HG02759 (cell line): ENCODE results near the gene SLC22A7.

Source experiments
- ATAC-seq: cut with Tn5 transposase; IDR thresholded peaks from one replicate; pipeline ENCODE4 v1.9.1; 2021; ENCODE audit warnings: mild to moderate bottlenecking, moderate library complexity; ENCODE audit not compliant: unreplicated experiment

Gene SLC22A7

GRCh38 chr6:43282636-43283513 is 15.2 kb upstream of the SLC22A7 start:
- ATAC-seq, result no peak

GRCh38 chr6:43283514-43283901 is 14.6 kb upstream of the SLC22A7 start:
- ATAC-seq, result no peak

- no peak for ATAC-seq
These were observed 14.2 kb upstream of the SLC22A7 start for GRCh38 chr6:43283905-43284304.

- no peak for ATAC-seq
These were observed 12.9 kb upstream of the SLC22A7 start for GRCh38 chr6:43284991-43285781.

- no peak for ATAC-seq
These were observed 12.2 kb upstream of the SLC22A7 start for GRCh38 chr6:43285832-43286231.

- no peak for ATAC-seq
These were observed 11.5 kb upstream of the SLC22A7 start for GRCh38 chr6:43286456-43286979.

- no peak for ATAC-seq
These were observed 10.9 kb upstream of the SLC22A7 start for GRCh38 chr6:43286980-43287716.

GRCh38 chr6:43287717-43288679 is 10.1 kb upstream of the SLC22A7 start:
- ATAC-seq, result no peak

- ATAC-seq, result no peak
These were observed 7.6 kb upstream of the SLC22A7 start for GRCh38 chr6:43290339-43290904.

- ATAC-seq, result no peak
These were observed 7.1 kb upstream of the SLC22A7 start for GRCh38 chr6:43290905-43291355.

- no peak for ATAC-seq
These were observed 6.4 kb upstream of the SLC22A7 start for GRCh38 chr6:43291708-43292107.

GRCh38 chr6:43292341-43292740 is 5.7 kb upstream of the SLC22A7 start:
- no peak for ATAC-seq

- no peak for ATAC-seq
These were observed 5.2 kb upstream of the SLC22A7 start for GRCh38 chr6:43292763-43293318.

GRCh38 chr6:43293698-43294097 is 4.4 kb upstream of the SLC22A7 start:
- no peak for ATAC-seq

- no peak for ATAC-seq
These were observed 3.5 kb upstream of the SLC22A7 start for GRCh38 chr6:43294536-43294935.

- ATAC-seq, result no peak
These were observed 2.6 kb upstream of the SLC22A7 start for GRCh38 chr6:43295456-43295855.

GRCh38 chr6:43296780-43297497 is 1.1 kb upstream of the SLC22A7 start:
- no peak for ATAC-seq

GRCh38 chr6:43298565-43299337 is 691 bp downstream of the SLC22A7 start:
- no peak for ATAC-seq
